Ishikawa (cell line): ENCODE measurements around the gene MRPS2.

Experiments used
- RAD21 ChIP-seq: IDR thresholded peaks from 2 replicates; pipeline ENCODE4 v1.6.1; 2012; ENCODE audit warnings: low read depth
- REST ChIP-seq: IDR thresholded peaks from 2 replicates; pipeline ENCODE4 v1.6.1; 2012; ENCODE audit warnings: low read depth, mild to moderate bottlenecking
- TAF1 ChIP-seq: IDR thresholded peaks from 2 replicates; pipeline ENCODE4 v1.6.1; 2012; ENCODE audit warnings: low read depth, mild to moderate bottlenecking

- no peak for TF ChIP-seq TAF1
- no peak for TF ChIP-seq REST
- no peak for TF ChIP-seq RAD21
Observed at GRCh38 chr9:135492886-135493669, 7.4 kb upstream of the MRPS2 start.
